K562 (cell line): ENCODE results near the gene COL25A1. TPM values are rescaled to one million over a fixed set of nuclear protein-coding genes. Genes with fewer than 3 reads are reported as not detected.

Experiments
- ARID1B ChIP-seq: fragments of 450-650 bp; IDR thresholded peaks from 2 replicates; pipeline ENCODE4 v1.6.1; 2016; ENCODE audit warnings: antibody characterized with exemption, mild to moderate bottlenecking, inconsistent platforms
- BCOR ChIP-seq: fragments of 450-650 bp; IDR thresholded peaks from 2 replicates; pipeline ENCODE4 v1.6.1; 2016
- KLF1 ChIP-seq: fragments of 450-650 bp; IDR thresholded peaks from 2 replicates; pipeline ENCODE4 v1.6.1; 2016; ENCODE audit warnings: missing genetic modification characterization, missing compliant biosample characterization
- KLF16 ChIP-seq: IDR thresholded peaks from 2 replicates; pipeline ENCODE4 v1.6.1; 2016; ENCODE audit warnings: antibody characterized with exemption
- MEIS2 ChIP-seq: fragments of 450-650 bp; IDR thresholded peaks from 2 replicates; pipeline ENCODE4 v1.6.1; 2014; ENCODE audit warnings: mild to moderate bottlenecking; ENCODE audit not compliant: partially characterized antibody
- NFRKB ChIP-seq: fragments of 450-650 bp; IDR thresholded peaks from 2 replicates; pipeline ENCODE4 v1.6.1; 2016; ENCODE audit warnings: low read depth
- PBX2 ChIP-seq, 2 experiments: IDR thresholded peaks in 1 of 2; conservative IDR thresholded peaks in 1 of 2; 2 replicates each; pipeline ENCODE4 v1.6.1; 2016; ENCODE audit warnings: low read depth in 2 of 2, mild to moderate bottlenecking in 1 of 2, missing compliant biosample characterization in 1 of 2, missing genetic modification characterization in 1 of 2, moderate library complexity in 1 of 2
- PML ChIP-seq: IDR thresholded peaks from 2 replicates; pipeline ENCODE4 v1.6.1; 2012; ENCODE audit warnings: low read length, inconsistent platforms
- SETDB1 ChIP-seq: IDR thresholded peaks from one replicate; pipeline ENCODE4 v1.6.1; 2012; ENCODE audit warnings: low read length, control low read depth, inconsistent platforms
- SPI1 ChIP-seq: IDR thresholded peaks from 2 replicates; pipeline ENCODE4 v1.6.1; 2011; ENCODE audit warnings: low read depth, low read length, control low read depth, borderline replicate concordance
- TCF7L2 ChIP-seq: fragments of 150-350 bp; IDR thresholded peaks from 2 replicates; pipeline ENCODE4 v1.6.1; 2016; ENCODE audit warnings: low read depth, mild to moderate bottlenecking, low read length, moderate library complexity
- ZNF175 ChIP-seq: fragments of 200-800 bp; sonication (Bioruptor generic); IDR thresholded peaks from 2 replicates; pipeline ENCODE4 v1.6.1; 2016; ENCODE audit warnings: low read depth, mild to moderate bottlenecking, missing genetic modification characterization, missing compliant biosample characterization
- ZNF316 ChIP-seq: fragments of 450-650 bp; IDR thresholded peaks from 2 replicates; pipeline ENCODE4 v1.6.1; 2016
- polyA plus RNA-seq, 8 experiments: library from polyadenylated mRNA; depleted of rRNA in 4 of 8; stranded (reverse) in 5 of 8; unstranded in 3 of 8; fragments of >200 nt; fragmentation: Nextera tagmentation in 2 of 8; fragmentation: Illumina TruSeq in 1 of 8; extraction: Ambion mirVana in 2 of 8; extraction: Trizol in 1 of 8; gene quantifications; 2 replicates each; pipeline versions ENCODE4 v1.2.1 to v1.2.3, GENCODE V29; 2011 to 2014; ENCODE audit warnings: inconsistent platforms in 1 of 8, missing spikeins in 1 of 8
- total RNA-seq, 7 experiments: library from RNA; depleted of rRNA in 6 of 7; stranded (reverse); fragments of >200 nt in 6 of 7; fragmentation: Illumina TruSeq in 2 of 7; extraction: Trizol in 2 of 7; gene quantifications; 2 replicates each; pipeline versions ENCODE4 v1.2.1 to v1.2.3, GENCODE V29; 2011 to 2021; ENCODE audit warnings: low replicate concordance in 1 of 7
- TF ChIP-seq, protein P1 (sequence below): fragments of 450-650 bp; IDR thresholded peaks from 2 replicates; pipeline ENCODE4 v1.6.1; 2017; ENCODE audit warnings: antibody characterized with exemption, mild to moderate bottlenecking

COL25A1 gene
- total and polyA plus RNA-seq, 9 of the 15 experiments (the other 6 are each of a cell fraction or from before 2014, with no cell fraction given) = 0.03 to 0.62 (median 0.27) TPM

DNA sequence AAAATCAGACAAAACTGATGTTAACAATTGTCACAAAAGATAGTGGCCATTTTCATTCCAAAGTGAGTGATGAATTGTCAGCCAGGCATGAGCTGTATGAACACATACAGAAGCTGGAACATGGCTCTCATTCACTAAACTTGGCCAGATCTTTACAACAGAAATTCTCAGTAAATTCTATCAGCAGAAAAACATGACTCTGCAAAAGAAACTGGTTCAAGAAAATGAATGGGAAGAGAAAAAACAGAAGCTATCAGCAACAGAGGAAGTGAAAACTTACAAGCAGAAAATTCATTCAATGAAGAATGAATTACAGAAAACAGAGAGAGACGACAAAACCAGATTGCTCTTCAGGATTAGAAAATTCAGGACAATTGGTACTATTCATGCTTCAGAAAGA is 249.6 kb downstream of the COL25A1 start (continued):
- TF ChIP-seq PBX2 (CRISPR knock-in tag; IDR thresholded peaks at IDR 0.05; ENCODE audit: low read depth) (no peak), PBX2 (tag; conservative IDR thresholded peaks at IDR 0.05; ENCODE audit: low read depth) (peak; percentile 57), ZNF175 (CRISPR knock-in tag) (no peak), PML (no peak), BCOR (no peak), KLF1 (tag) (no peak), NFRKB (0 out of 2 replicates have a peak, but pooled peaks have one; percentile 37), TCF7L2 (no peak), ZNF316 (peak; percentile 91), MEIS2 (peak; percentile 69), SETDB1 (no peak), KLF16 (no peak), SPI1 (peak; percentile 53; the same call in 1 of the 2 replicates), ARID1B (0 out of 2 replicates have a peak, but pooled peaks have one; percentile 9)
- TF ChIP-seq, protein P1, sequence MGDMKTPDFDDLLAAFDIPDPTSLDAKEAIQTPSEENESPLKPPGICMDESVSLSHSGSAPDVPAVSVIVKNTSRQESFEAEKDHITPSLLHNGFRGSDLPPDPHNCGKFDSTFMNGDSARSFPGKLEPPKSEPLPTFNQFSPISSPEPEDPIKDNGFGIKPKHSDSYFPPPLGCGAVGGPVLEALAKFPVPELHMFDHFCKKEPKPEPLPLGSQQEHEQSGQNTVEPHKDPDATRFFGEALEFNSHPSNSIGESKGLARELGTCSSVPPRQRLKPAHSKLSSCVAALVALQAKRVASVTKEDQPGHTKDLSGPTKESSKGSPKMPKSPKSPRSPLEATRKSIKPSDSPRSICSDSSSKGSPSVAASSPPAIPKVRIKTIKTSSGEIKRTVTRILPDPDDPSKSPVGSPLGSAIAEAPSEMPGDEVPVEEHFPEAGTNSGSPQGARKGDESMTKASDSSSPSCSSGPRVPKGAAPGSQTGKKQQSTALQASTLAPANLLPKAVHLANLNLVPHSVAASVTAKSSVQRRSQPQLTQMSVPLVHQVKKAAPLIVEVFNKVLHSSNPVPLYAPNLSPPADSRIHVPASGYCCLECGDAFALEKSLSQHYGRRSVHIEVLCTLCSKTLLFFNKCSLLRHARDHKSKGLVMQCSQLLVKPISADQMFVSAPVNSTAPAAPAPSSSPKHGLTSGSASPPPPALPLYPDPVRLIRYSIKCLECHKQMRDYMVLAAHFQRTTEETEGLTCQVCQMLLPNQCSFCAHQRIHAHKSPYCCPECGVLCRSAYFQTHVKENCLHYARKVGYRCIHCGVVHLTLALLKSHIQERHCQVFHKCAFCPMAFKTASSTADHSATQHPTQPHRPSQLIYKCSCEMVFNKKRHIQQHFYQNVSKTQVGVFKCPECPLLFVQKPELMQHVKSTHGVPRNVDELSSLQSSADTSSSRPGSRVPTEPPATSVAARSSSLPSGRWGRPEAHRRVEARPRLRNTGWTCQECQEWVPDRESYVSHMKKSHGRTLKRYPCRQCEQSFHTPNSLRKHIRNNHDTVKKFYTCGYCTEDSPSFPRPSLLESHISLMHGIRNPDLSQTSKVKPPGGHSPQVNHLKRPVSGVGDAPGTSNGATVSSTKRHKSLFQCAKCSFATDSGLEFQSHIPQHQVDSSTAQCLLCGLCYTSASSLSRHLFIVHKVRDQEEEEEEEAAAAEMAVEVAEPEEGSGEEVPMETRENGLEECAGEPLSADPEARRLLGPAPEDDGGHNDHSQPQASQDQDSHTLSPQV = peak; percentile 22; the same call in 1 of the 2 replicates
